ENCODE results near the gene USP10.

The USP10 gene

DNA sequence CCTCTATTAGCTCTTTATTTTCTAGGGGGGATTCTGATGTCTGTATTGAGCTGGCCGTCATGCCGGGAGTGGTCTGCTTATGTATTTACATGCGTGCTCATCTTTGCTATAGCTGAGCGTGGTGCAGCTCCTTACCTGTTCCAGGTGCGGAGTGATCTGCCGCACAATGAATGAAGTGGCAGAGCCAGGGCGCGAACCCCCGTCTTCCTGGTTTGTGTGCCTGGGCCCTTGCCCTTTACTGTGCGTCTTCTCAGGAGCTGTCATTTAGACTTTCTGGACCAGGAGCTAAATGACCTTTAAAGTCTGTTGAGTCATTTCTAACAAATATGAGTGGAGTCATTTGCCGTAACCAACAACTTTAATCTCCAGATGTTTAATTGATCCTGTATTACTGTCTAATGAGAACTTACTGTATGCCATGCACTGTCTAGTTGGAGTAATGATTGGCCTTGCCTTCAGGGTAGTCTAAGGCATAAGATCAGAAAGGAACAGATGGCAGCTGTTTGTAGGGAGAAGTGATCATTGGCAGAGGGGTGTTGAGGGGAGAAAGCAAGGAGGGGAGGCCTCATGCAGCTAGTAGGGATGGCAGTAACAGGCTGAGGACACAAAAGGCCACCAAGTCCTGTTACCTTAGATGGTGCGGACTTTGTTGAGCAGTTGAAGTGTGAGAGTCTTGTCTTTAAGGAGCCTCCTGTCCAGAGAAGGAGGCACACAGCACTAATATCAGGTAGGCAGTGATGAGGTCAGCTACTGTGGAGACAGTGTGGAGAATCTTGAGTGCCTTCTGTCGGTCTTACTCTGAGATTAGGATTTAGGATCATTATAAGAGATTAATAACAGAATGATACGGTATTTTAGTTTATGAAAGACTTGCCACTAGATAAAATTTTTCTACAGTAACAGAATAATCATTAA is 53.9 kb downstream of the USP10 start:
- no peak for DNase-seq

- peak; percentile 89 for DNase-seq
Observed at GRCh38 chr16:84754353-84754856, 54.6 kb downstream of the USP10 start.

- no peak for DNase-seq
Observed at GRCh38 chr16:84754956-84755672, 55.3 kb downstream of the USP10 start.

DNA sequence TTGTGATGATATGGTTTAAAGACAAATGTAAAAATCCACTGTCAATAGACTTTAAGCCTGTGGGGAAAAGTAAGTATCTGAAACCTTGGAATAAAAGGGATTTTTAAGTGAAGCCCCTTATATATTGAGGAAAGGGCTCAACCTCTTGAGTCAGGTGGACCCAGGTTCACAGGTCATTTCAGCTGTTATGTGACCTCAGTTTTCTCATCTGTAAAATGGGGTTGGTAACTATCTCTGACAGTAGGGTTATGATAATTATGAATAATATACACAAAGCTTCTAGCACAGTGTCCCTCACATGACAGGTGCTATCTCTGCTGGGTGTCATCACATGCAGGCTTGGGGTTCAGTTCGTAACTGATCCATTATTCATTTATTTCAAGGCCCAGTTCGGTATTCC is 57.0 kb downstream of the USP10 start:
- no peak for DNase-seq

DNA sequence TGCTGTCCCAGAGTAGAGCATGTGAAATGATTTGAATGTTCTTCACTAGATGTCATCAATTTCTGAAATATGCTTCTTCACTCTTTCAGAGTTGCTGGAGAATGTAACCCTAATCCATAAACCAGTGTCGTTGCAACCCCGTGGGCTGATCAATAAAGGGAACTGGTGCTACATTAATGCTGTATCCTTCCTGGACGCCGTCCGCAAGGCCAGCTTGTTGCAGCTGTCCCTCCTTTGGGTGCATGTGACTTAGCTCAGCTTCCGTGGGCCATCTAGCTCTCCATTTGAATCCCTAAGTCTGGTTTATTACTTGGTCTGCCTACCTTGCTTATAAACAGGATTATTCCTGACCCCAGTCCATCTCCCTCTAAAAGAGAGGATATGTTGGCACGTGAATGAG is 58.8 kb downstream of the USP10 start:
- DNase-seq = no peak

DNA sequence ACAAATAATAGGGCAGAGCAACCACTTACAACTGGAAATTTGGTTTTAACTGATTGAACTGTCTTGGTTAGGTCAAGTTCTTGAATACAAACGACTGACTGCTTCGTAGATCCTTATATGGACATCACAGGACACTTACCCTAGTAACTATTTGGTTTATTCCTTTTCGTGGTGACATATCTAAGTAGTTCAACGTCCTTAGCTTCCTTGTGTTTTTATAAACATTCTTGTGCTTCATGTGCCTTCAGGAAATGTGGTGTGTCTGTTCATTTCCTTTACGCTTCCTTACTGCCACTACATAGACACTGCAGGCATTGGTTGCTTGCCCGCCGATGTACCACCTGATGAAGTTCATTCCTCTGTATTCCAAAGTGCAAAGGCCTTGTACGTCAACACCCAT is 59.3 kb downstream of the USP10 start:
- DNase-seq = peak; percentile 72

DNA sequence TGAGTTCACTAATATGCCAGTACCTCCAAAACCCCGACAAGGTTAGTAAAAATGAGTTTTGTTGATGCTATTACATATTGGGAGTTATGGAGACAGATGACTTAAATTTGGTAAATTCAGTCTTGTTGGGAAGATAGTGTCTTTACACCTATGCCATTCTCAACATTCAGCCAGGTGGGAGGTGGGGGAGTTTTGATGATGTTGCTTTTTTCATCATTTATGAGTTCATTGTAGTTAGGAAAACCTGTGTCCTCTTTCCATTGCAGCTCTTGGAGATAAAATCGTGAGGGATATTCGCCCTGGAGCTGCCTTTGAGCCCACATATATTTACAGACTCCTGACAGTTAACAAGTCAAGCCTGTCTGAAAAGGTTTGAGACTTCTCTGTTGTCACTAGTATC is 60.1 kb downstream of the USP10 start:
- DNase-seq = no peak

DNA sequence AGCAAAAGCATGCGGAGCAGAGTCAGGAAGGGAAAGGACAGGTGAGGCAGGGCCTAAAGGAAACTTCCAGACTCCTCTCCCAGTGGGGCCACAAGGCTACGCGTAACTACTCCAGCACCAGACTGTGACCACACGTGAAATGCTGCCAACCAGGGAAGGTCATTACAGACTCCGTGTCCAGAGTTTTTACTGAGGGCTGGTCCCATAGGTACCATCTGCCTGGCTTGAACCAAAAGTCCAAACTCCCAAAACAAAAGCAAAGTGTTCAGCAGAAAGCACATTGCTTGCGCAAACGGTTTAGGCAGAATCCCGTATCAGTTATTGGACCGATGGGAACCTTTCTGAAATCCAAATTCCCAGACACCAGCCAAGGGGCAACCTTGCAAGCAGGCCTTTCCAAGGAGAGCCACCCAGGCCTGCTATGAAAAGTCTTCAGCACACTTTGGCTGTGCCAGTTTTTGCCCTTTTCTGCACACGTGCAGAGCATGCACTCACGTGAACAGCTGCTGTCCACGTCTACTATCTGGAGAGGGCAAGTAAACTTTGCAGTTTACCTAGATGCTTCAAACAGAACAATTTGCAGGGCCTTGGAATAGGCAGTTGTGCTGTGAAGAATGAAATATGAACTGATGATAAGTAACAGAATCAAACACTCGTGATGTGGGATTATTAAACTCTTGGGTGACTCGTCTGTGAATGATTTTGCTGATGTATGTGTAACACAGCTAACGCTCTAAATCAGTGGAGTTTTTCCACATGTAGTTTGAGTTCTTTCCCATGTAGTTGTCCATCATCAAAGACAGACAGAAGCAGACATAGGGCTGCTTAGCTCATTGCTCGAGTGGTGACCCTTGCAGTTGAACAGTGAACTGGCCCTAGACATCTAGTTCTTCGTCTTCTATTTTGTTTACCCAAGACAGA is 61.9 kb downstream of the USP10 start:
- DNase-seq = no peak

DNA sequence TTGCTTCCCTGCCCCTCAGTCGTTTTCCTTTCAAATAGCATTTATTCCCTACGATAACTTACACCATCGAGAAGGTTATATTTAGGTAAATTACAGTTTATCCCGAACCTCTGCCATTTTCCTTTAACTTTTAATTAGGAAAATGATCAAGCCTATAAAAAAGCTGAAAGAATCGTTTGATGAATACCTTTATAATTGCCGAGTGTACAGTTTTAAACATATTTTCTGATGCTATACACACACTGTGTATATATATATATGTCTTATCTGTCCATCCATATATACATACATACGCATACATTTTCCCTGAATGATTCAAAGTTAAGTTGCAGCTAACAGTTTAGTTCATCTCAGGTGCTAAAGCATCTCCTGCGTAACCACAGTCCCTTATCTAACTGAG is 63.4 kb downstream of the USP10 start:
- DNase-seq = no peak

- no peak for DNase-seq
Observed at GRCh38 chr16:84763629-84764028, 63.8 kb downstream of the USP10 start.

DNA sequence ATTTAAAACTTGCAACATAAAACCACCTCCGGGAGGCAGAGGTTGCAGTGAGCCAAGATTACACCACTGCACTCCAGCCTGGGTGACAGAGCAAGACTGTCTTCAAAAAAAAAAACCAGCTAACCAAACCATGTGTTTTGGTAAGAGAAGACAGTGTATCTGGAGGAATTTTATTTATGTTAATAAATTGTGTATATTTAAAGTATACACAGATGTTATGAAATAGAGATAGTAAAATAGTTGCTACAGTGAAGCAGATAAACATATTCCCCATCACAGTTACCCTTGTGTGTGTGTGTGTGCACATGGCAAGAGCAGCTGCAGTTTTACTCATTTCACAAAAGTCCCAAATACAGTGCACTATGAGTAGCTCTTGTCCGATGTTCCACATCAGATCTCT is 65.2 kb downstream of the USP10 start:
- DNase-seq = no peak

DNA sequence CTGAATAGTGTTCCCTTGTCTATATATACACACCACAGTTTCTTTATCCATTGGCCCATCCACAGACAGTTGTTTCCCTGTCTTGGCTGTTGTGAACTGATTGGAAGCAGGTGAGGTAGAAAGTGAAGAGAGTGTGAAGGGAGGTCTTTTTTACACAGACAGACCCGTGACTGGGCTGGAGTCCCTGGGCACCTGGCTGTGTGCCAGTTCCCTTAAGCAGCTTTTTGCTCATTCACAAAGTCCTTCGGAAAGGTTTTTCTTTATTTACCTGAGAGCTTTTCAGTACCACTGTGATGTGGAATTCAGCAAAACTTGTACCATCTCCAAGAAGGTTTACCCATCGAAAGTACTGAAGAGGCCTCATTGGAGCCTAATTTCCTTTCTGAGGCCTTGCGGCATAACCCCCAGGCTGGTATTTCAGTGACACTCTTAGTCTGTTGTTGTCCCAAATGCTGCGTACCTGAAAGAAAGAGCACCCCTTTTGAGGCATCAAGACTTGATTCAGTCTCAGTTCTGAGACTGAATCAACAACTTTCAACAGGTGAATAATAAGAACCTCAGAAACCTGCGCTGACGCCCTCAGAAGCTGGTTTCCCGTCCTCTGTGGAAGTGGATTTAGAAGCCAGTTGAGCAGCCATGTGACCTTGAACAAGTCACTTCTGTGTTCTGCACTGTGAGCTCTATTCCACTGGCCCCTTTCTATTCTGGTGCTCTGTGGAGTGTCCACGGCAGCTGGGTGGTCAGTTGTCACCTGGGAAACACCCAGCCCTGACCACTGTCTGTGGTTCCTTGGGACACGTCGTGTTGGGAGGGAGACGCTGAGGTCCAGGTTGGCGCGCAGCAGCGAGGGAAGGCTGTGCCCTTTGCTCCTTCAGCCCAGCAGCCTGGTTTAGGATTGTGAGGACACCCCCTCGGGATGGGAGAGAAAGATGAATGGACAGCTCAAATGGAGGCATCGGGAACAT is 66.1 kb downstream of the USP10 start:
- peak; percentile 45 for DNase-seq

GRCh38 chr16:84766978-84767773 is 67.4 kb downstream of the USP10 start:
- DNase-seq = peak; percentile 18

DNA sequence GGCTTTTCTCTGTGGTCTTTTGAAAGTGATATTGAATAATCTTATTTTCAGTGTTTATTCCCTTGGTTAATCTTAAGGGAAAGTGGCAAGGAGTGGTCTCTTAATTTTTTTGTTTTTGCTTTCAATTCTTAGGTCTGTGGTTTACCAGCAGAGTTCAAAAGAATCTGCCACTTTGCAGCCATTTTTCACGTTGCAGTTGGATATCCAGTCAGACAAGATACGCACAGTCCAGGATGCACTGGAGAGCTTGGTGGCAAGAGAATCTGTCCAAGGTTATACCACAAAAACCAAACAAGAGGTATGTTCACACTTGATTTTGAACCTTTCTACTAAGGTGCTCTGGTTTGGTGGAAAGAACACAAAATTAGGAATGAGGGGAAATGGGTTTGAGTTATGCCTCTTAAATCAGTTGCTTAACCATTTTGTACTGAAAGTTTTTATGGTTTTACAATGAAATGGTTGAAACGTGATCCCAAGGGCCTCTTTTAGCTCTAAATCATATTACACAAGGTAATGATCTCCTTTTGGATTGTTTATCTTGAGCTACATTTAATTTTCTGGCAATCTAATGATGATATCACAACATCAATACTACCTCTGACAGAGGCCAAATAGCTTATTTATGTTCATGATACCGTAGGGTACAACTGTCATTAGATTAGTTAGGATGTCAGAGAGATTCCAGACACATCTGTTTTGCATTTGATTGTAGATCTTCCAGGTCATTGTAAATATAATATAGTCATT is 68.4 kb downstream of the USP10 start:
- peak; percentile 24 for DNase-seq

- no peak for DNase-seq
Observed at GRCh38 chr16:84768808-84769197, 69.0 kb downstream of the USP10 start.

- DNase-seq = no peak
Observed at GRCh38 chr16:84769416-84769815, 69.6 kb downstream of the USP10 start.

- DNase-seq = no peak
Observed at GRCh38 chr16:84773312-84773711, 73.5 kb downstream of the USP10 start.

DNA sequence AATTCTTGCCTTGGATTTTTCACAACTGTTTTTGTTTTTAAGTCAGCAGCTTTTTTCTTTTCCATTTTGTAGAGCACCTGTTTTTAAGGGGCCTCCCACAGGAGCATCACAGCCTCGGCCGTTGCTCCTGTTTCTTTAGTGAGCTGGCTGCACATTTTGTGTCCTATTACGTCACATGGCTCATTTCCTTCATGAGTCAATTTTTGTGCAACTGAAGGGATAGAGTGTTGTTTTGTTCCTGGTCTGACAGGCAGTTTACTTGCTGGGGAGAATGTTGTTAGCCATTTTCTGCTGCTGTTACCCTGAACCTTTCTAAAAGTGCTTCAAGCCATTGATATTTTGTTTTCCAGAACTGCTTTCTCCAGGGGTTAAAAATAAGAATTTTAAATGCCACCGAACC is 75.0 kb downstream of the USP10 start:
- no peak for DNase-seq

DNA sequence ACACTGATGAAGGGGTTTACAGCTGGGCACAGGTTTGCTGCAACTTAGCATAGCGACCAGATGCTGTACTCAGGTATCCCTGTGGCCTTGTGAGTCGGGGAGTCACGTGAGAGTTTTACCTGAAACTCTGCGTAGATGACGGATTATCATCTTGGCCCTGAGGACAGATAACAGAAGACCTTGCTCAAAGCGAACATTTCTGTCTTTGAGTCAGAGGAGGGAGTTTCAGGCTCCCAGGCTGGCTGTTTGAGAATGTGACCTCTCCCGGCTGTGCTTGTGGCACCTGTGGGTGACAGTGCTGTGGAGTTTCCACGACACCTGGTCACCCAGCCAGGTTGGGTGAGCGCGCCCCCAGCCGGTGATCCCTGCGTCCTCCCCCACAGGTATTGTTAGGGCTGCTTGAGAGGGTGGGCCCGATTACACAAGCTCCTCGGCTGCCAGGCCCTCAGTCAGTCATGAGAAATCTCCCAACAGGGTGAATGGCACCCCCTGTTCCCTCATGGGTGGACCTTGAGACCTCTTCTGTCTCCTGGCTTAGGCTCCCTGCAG is 75.5 kb downstream of the USP10 start:
- no peak for DNase-seq

DNA sequence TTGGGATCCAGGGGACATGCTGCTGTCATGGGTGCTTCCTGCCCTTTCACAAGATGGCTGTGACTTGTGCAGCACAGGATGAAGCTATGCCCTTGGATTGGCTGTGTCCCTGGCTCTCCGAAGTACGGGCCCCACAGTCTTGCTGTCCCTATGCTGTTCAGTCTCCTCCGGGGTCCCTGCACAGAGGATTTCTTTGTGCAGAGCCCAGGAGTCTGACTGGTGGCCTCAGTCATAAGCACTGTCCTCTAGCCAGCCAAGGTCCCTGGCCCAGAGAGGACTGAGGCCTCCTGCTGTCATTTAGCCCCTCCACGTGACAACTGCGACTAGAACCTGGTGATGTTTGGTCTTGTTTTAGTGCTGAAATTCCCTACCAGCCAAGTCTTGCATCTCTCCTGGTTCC is 77.6 kb downstream of the USP10 start:
- no peak for DNase-seq

Measured in CD4-positive, alpha-beta T cell treated with Interleukin-4 for 4 hours (primary cell).